DOHH2 (cell line): ENCODE results near the gene NENF.

ENCODE experiments used
- H3F3A ChIP-seq: fragments of 200-600 bp; sonication (generic), shearing (Covaris generic); 2 replicates; pipeline ENCODE4 v1.6.0; 2016; ENCODE audit warnings: antibody characterized with exemption, mild to moderate bottlenecking; ENCODE audit not compliant: control insufficient read depth, insufficient read depth
- H3K27ac ChIP-seq: fragments of 200-600 bp; sonication (generic); 2 replicates; pipeline ENCODE4 v1.5.1; 2014; ENCODE audit warnings: low read depth, mild to moderate bottlenecking, low read length, moderate library complexity
- H3K27me3 ChIP-seq: fragments of 200-600 bp; sonication (generic); 2 replicates; pipeline ENCODE4 v1.6.1; 2014; ENCODE audit warnings: mild to moderate bottlenecking, low read length, mixed read lengths; ENCODE audit not compliant: control insufficient read depth
- H3K36me3 ChIP-seq: fragments of 200-600 bp; sonication (generic); 2 replicates; pipeline ENCODE4 v1.6.1; 2014; ENCODE audit warnings: mild to moderate bottlenecking, low read length, moderate library complexity, mixed read lengths; ENCODE audit not compliant: control insufficient read depth
- H3K4me1 ChIP-seq: fragments of 200-600 bp; sonication (generic); 2 replicates; pipeline ENCODE4 v1.6.1; 2014; ENCODE audit warnings: mild to moderate bottlenecking, low read length, mixed read lengths; ENCODE audit not compliant: control insufficient read depth
- H3K4me2 ChIP-seq: fragments of 200-600 bp; sonication (generic); 2 replicates; pipeline ENCODE4 v1.6.0; 2014; ENCODE audit warnings: mild to moderate bottlenecking, low read length, moderate library complexity
- H3K4me3 ChIP-seq: fragments of 200-600 bp; sonication (generic); 2 replicates; pipeline ENCODE4 v1.5.1; 2014; ENCODE audit warnings: mild to moderate bottlenecking, low read length, mixed read lengths
- H3K79me2 ChIP-seq: fragments of 200-600 bp; sonication (generic); 2 replicates; pipeline ENCODE4 v1.6.1; 2014; ENCODE audit warnings: mild to moderate bottlenecking, low read length, mixed read lengths; ENCODE audit not compliant: control insufficient read depth
- H3K9me2 ChIP-seq: fragments of 200-600 bp; sonication (generic); replicated peaks from 2 replicates; pipeline ENCODE4 v1.6.1; 2014; ENCODE audit warnings: mild to moderate bottlenecking, low read length, mixed read lengths; ENCODE audit not compliant: control insufficient read depth
- H3K9me3 ChIP-seq: fragments of 200-600 bp; sonication (generic); 2 replicates; pipeline ENCODE4 v1.6.1; 2014; ENCODE audit warnings: antibody characterized with exemption, low read length, mixed read lengths; ENCODE audit not compliant: control insufficient read depth, insufficient read depth
- H4K20me1 ChIP-seq: fragments of 200-600 bp; sonication (generic); 2 replicates; pipeline ENCODE4 v1.6.0; 2014; ENCODE audit warnings: low read depth, mild to moderate bottlenecking, antibody characterized with exemption, low read length, moderate library complexity; ENCODE audit not compliant: control insufficient read depth, insufficient read depth
- CTCF ChIP-seq: fragments of 200-600 bp; sonication (generic); IDR thresholded peaks from one replicate; pipeline ENCODE4 v1.5.1; 2014; ENCODE audit warnings: antibody characterized with exemption, mild to moderate bottlenecking, low read depth, low read length; ENCODE audit not compliant: poor library complexity, severe bottlenecking
- EZH2phosphoT487 ChIP-seq: fragments of 200-600 bp; sonication (generic); IDR thresholded peaks from 2 replicates; pipeline ENCODE4 v1.6.1; 2017; ENCODE audit warnings: borderline replicate concordance, mild to moderate bottlenecking, antibody characterized with exemption, low read length, moderate library complexity, mixed read lengths

Gene NENF

GRCh38 chr1:212485913-212486618 lies 53.3 kb downstream of the NENF start:
- Histone ChIP-seq H3K9me2 (no peaks in the 10 kb centered on the region), H3K27me3 (peaks cover 9% of the 10 kb centered on the region), H3F3A (no peaks in the 10 kb centered on the region), H4K20me1 (no peaks in the 10 kb centered on the region), H3K36me3 (no peaks in the 10 kb centered on the region), H3K27ac (no peak overlapping the region), H3K4me1 (no peaks in the 10 kb centered on the region), H3K9me3 (no peaks in the 10 kb centered on the region), H3K4me2 (no peak overlapping the region), H3K79me2 (no peaks in the 10 kb centered on the region), H3K4me3 (no peak overlapping the region)
- TF ChIP-seq CTCF (no peak), EZH2phosphoT487 (no peak)

- no peaks in the 10 kb centered on the region for H3K9me2 ChIP-seq
- H3K27me3 ChIP-seq, result peaks cover 9% of the 10 kb centered on the region
- no peak overlapping the region for H3K4me3 ChIP-seq
- H3K27ac ChIP-seq, result no peak overlapping the region
- TF ChIP-seq CTCF (no peak), EZH2phosphoT487 (no peak)
- H3K9me3 ChIP-seq, result no peaks in the 10 kb centered on the region
- H3K4me1 ChIP-seq, result peaks cover 5% of the 10 kb centered on the region
- no peaks in the 10 kb centered on the region for H3F3A ChIP-seq
- no peaks in the 10 kb centered on the region for H3K79me2 ChIP-seq
- no peaks in the 10 kb centered on the region for H3K36me3 ChIP-seq
- H4K20me1 ChIP-seq, result no peaks in the 10 kb centered on the region
- H3K4me2 ChIP-seq, result no peak overlapping the region
Measured at GRCh38 chr1:212486619-212486975, 53.9 kb downstream of the NENF start.

GRCh38 chr1:212487286-212487685 lies 54.6 kb downstream of the NENF start:
- H3K4me1 ChIP-seq, result peaks cover 7% of the 10 kb centered on the region
- TF ChIP-seq CTCF (no peak), EZH2phosphoT487 (no peak)
- H3K36me3 ChIP-seq, result no peaks in the 10 kb centered on the region
- H3K27me3 ChIP-seq, result peaks cover 5% of the 10 kb centered on the region; the same call in 1 of the 2 replicates
- H3K79me2 ChIP-seq, result no peaks in the 10 kb centered on the region
- H3K27ac ChIP-seq, result no peak overlapping the region
- H3K9me3 ChIP-seq, result no peaks in the 10 kb centered on the region
- no peak overlapping the region for H3K4me2 ChIP-seq
- H4K20me1 ChIP-seq, result no peaks in the 10 kb centered on the region
- H3F3A ChIP-seq, result no peaks in the 10 kb centered on the region
- H3K9me2 ChIP-seq, result no peaks in the 10 kb centered on the region
- H3K4me3 ChIP-seq, result no peak overlapping the region
